GM18526 (cell line): Measurements from ENCODE around the gene KCNH3.
"Not testable (repeated sequence)": the region's sequence is repeated elsewhere in the genome, so short reads cannot be mapped to it uniquely, and the experiment has no call there.

ENCODE experiments used
- POLR2A ChIP-seq: IDR thresholded peaks from 3 replicates; pipeline ENCODE4 v1.6.1; 2011; ENCODE audit not compliant: insufficient read length; ENCODE audit errors: extremely low read depth

Gene KCNH3

DNA sequence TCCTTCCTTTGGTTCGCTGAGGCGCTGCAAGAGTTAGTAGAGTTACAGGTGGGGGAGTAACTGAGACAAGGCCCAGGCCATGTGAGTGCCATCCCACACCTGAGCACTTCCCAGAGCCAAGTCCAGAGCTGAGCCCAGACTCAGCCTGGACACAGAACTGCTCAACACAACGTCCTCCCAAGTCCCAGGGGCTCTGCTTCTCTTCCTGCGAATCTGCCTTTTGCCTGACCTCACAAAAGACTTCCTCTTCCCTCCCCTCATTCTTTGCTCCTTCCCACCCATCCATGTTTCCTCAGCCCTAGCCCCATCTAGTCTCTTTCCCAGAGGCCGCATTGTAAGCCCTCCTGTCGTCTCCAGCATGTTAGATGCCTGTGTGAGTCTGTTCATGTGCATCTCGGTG, 45.8 kb downstream of the KCNH3 start:
- TF ChIP-seq POLR2A, result no peak

DNA sequence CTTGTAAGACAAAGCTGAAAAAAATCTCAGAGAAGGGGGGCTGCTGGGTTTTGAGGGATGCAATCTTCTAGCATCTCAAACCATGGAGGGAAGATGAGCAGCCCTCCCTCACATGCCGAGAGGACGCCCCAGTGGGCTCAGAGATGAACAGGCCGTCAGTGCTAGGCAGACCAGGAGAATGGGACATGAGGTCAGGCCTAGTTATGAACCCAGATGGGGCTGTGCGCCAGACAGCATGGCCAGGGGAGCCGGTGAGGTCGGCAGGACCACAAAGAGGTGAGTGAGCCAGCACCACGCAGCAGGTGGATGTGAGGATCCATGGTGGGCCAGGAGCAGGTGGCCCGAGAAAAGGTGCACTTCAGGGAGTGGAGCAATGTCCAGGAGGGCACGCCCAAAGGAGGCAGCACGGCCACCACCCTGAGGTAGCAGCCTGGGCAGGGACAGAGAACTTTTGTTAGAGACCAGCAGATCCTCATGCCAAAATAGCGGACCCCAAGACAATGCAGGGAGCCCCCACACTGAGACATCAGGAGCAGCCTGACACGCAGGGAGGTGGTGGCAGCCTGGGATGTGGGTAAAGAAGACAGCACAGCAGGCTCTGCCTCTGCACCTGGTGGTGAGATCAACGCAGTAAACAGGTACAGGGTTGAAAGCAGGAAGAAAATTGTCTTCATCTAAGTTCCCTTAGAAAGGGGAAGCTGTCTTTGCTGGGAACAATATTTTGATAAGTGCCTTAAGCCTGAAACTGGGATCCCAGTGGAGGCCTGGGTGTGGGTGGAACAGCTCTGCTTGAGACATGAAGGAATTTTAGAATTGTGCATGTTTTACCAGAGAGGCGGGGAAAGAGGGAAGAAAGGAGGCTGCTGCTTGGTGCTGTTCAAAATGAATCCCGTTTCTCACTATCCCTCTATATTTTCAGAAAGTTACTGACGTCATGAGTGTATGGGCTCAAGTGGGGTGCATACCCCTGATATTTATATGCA, 46.9 kb downstream of the KCNH3 start:
- no peak for TF ChIP-seq POLR2A

DNA sequence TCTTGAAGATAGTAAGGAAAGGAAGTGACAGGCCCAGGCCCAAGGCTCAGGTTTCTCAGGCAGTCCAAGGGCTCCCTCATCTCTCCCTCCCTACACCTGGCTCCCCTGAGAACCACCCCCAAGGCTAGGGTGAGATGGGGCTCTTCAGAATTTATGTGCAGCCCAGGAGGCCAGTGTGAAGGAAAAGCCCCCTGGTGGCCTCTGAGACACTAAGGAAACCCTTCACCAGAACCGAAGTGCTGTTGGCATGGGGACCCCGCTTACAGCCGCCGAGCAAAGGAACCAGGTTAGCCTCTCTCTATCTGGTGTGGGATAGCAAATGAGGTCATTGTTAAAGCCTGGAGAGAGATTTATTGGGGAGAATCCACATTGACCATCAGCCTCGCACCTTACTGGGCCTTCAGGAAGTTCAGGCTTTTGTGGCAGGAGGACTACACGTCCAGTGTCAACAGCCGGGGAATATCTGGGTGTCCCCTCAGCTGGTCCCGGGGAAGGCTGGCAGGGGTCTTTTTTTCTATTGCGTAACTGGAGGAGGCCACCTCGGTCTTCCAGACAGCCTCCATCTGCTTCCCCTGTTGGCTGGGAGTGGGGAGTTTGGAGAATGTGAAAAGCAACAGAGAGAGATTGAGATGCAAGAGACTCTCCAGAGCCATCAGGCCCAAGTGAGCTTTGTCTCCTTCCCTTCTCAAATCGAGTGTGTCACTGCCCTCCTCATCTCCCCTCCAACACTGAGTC, 48.5 kb downstream of the KCNH3 start:
- TF ChIP-seq POLR2A, result no peak

DNA sequence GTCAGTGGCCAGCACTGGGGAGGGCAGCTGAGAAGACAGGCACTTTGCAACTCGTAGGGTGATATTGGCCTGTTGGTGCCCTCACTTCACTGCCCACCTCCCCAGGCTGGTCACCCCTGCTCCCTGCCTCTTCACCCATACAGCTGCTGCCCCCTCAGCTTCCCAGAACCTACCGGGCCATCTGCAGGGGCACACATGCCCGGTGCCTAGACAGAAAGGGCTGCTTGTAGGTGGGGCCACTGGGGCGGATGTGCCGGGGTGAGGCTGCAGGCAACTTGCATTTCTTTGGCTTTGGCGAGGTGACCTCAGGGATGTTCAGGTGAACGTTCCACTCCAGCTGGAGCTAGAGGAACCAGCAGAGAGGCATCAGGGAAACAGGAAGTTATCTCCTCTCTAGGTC, 49.5 kb downstream of the KCNH3 start:
- no peak for TF ChIP-seq POLR2A

DNA sequence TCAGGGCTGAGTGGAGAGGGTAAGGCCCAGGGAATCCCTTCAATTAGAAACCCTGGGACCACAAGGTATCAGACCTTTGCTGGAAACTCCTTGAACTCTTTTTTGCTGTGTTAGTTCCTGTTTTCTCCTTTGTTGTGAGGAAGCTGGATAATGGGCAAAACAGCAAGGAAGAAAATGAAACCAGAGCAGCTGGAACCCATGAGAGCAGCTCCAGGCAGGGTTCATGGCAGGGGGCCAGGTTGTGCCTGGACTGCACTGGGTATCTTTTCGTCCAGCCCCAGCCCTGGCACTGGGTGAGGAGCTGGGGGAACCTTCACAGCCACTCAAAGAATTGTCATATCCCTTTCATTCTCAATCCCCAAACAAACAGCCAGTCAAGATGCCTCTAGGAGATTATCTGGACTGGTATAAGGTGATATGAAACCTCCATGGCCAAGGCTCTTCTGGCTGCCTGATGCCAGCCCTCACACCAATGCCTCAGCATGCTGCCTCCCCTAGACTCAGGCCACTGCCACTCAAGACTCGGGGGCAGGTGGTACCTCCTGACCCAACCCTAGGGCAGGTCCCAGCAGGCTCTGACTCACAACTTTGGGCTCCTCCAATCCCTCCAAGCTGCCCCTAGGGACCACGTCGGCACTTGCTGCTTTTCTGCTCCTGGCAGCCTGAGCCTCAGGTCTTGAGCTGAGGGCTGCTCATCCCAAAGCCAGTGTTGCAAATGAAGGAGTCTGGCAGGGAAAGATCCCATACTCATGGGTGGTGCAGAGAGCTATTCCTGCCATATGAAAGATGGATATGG, 50.1 kb downstream of the KCNH3 start:
- TF ChIP-seq POLR2A, result no peak

- no peak for TF ChIP-seq POLR2A
Measured at GRCh38 chr12:49598527-49598926, 59.7 kb downstream of the KCNH3 start.

- TF ChIP-seq POLR2A, result no peak
Measured at GRCh38 chr12:49599961-49600360, 61.1 kb downstream of the KCNH3 start.

GRCh38 chr12:49603721-49604120, 64.9 kb downstream of the KCNH3 start:
- TF ChIP-seq POLR2A, result no peak

DNA sequence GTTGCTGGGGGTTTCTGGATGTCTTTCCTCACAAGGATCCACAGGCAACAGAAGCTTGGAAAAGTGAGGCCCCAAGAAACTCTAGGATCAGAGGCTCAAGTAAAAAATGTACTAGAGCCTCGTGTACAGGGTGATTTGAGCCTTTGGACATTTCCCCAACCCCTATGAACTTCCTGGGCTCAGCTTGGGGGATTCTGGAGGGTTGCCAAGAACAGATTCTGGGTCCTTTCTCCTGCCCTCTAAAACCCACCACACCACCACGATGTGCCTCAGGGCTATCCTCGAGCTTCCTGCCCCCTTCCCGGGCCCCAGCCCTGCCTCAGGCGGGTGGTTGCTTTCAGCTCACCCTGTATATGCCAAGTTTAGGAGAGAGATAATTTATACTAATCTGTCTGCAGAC, 66.0 kb downstream of the KCNH3 start:
- no peak for TF ChIP-seq POLR2A

- not testable (repeated sequence) for TF ChIP-seq POLR2A
Measured at GRCh38 chr12:49605539-49605938, 66.7 kb downstream of the KCNH3 start, which contains the start of gene FAM186B. Gene FAM186B (minus strand): TSS chr12:49605639. CDS start chr12:49605477, 162 bp downstream.
